IMR-90 (cell line): ENCODE measurements around the gene EIF2S1. TPM values are rescaled to one million over a fixed set of nuclear protein-coding genes. Genes with fewer than 3 reads are reported as not detected.

ENCODE experiments used
- ATAC-seq: fragments of 200-7000 bp; cut with Tn5 transposase; 2 replicates; pipeline ENCODE4 v1.9.1; 2020; ENCODE audit warnings: low read depth, mild to moderate bottlenecking, moderate library complexity
- BruUV-seq: library from RNA; stranded (reverse); fragments of 400-500 nt; replicated peaks from 2 replicates; lab custom pipeline; 2021; lab: Mats Ljungman, UMichigan
- CTCF ChIA-PET: fragments of 300-600 bp; formaldehyde crosslinking; extraction: SDS; loops from one replicate; lab custom pipeline; 2021; ENCODE audit warnings: antibody characterized with exemption; lab: Yijun Ruan, JAX
- POLR2A ChIA-PET: fragments of 300-600 bp; sonication (Branson Sonifier 250); formaldehyde crosslinking; loops from one replicate; lab custom pipeline; 2022; ENCODE audit warnings: antibody characterized with exemption; ENCODE audit not compliant: unreplicated experiment; lab: Charles Lee
- DNase-seq: peaks from one replicate; pipeline ENCODE4 v3.0.0; 2013
- H2AFZ ChIP-seq: replicated peaks from 2 replicates; pipeline ENCODE3; 2013; ENCODE audit warnings: low read length, mild to moderate bottlenecking; ENCODE audit not compliant: poor library complexity
- H2AK5ac ChIP-seq: 2 replicates; pipeline ENCODE4 v1.6.1; 2013; ENCODE audit warnings: low read depth, low read length, inconsistent platforms
- H2AK9ac ChIP-seq: replicated peaks from 2 replicates; pipeline ENCODE3; 2013; ENCODE audit warnings: mild to moderate bottlenecking, low read depth, low read length, moderate library complexity; ENCODE audit not compliant: poor library complexity
- H2BK120ac ChIP-seq: 2 replicates; pipeline ENCODE4 v1.6.1; 2013; ENCODE audit warnings: low read depth, low read length, inconsistent platforms
- H2BK15ac ChIP-seq: 3 replicates; pipeline ENCODE4 v1.6.1; 2013; ENCODE audit warnings: low read depth, low read length, inconsistent platforms
- H2BK20ac ChIP-seq: 2 replicates; pipeline ENCODE4 v1.6.1; 2013; ENCODE audit warnings: low read depth, mild to moderate bottlenecking, inconsistent platforms, low read length, moderate library complexity
- H2BK5ac ChIP-seq: 2 replicates; pipeline ENCODE4 v1.6.1; 2013; ENCODE audit warnings: mild to moderate bottlenecking, low read depth, low read length, inconsistent platforms; ENCODE audit not compliant: poor library complexity, severe bottlenecking
- H3K14ac ChIP-seq: replicated peaks from 2 replicates; pipeline ENCODE4 v1.6.1; 2013; ENCODE audit warnings: low read depth, low read length, inconsistent platforms
- H3K18ac ChIP-seq: 2 replicates; pipeline ENCODE4 v1.6.1; 2013; ENCODE audit warnings: low read depth, low read length, control low read depth
- H3K23ac ChIP-seq: 2 replicates; pipeline ENCODE4 v1.6.1; 2013; ENCODE audit warnings: low read depth, low read length, inconsistent platforms
- H3K27ac ChIP-seq: 2 replicates; pipeline ENCODE4 v1.5.1; 2013; ENCODE audit warnings: mild to moderate bottlenecking, control low read depth, low read length; ENCODE audit not compliant: insufficient read depth
- H3K27me3 ChIP-seq: 2 replicates; pipeline ENCODE4 v1.6.1; 2013; ENCODE audit warnings: low read length; ENCODE audit not compliant: control insufficient read depth, insufficient read depth
- H3K36me3 ChIP-seq: 2 replicates; pipeline ENCODE4 v1.6.1; 2013; ENCODE audit warnings: low read length, mixed read lengths; ENCODE audit not compliant: control insufficient read depth, insufficient read depth
- H3K4ac ChIP-seq: 2 replicates; pipeline ENCODE4 v1.6.1; 2013; ENCODE audit warnings: low read depth, low read length, inconsistent platforms
- H3K4me1 ChIP-seq: 2 replicates; pipeline ENCODE4 v1.6.1; 2013; ENCODE audit warnings: low read length, mixed read lengths; ENCODE audit not compliant: control insufficient read depth, insufficient read depth
- H3K4me2 ChIP-seq: 2 replicates; pipeline ENCODE4 v1.6.1; 2013; ENCODE audit warnings: low read depth, mild to moderate bottlenecking, control low read depth, low read length, moderate library complexity
- H3K4me3 ChIP-seq: 2 replicates; pipeline ENCODE4 v1.5.1; 2013; ENCODE audit warnings: low read depth, mild to moderate bottlenecking, control low read depth, low read length, moderate library complexity; ENCODE audit not compliant: insufficient read depth
- H3K56ac ChIP-seq: 2 replicates; pipeline ENCODE4 v1.6.1; 2013; ENCODE audit warnings: low read length, inconsistent platforms; ENCODE audit not compliant: insufficient read depth; ENCODE audit errors: extremely low read depth
- H3K79me1 ChIP-seq, 2 experiments: 2 replicates each; pipeline ENCODE4 v1.6.1; 2013; ENCODE audit warnings: low read length in 2 of 2, inconsistent platforms in 1 of 2, low read depth in 1 of 2
- H3K9ac ChIP-seq: 2 replicates; pipeline ENCODE4 v1.6.1; 2013; ENCODE audit warnings: low read depth, low read length, control low read depth
- H3K9me1 ChIP-seq: 2 replicates; pipeline ENCODE4 v1.6.1; 2013; ENCODE audit warnings: low read length, inconsistent platforms; ENCODE audit not compliant: insufficient read depth
- H3K9me3 ChIP-seq: 2 replicates; pipeline ENCODE4 v1.6.1; 2013; ENCODE audit warnings: low read length; ENCODE audit not compliant: control insufficient read depth, insufficient read depth
- H4K20me1 ChIP-seq: 2 replicates; pipeline ENCODE4 v1.6.1; 2013; ENCODE audit warnings: low read length, inconsistent platforms; ENCODE audit not compliant: insufficient read depth
- H4K5ac ChIP-seq: 2 replicates; pipeline ENCODE4 v1.6.1; 2013; ENCODE audit warnings: mild to moderate bottlenecking, low read depth, low read length, control low read depth
- H4K8ac ChIP-seq, 2 experiments: 2 replicates each; pipeline ENCODE4 v1.6.1; 2013; ENCODE audit warnings: low read depth in 2 of 2, low read length in 2 of 2, control low read depth in 1 of 2, inconsistent platforms in 1 of 2
- H4K91ac ChIP-seq: 2 replicates; pipeline ENCODE4 v1.6.1; 2013; ENCODE audit warnings: low read depth, low read length, inconsistent platforms; ENCODE audit not compliant: insufficient read depth
- BHLHE40 ChIP-seq: fragments of 150-350 bp; IDR thresholded peaks from 2 replicates; pipeline ENCODE4 v1.6.1; 2016; ENCODE audit warnings: mild to moderate bottlenecking, low read depth, low read length
- CEBPB ChIP-seq: IDR thresholded peaks from 2 replicates; pipeline ENCODE4 v1.6.1; 2012; ENCODE audit warnings: low read depth, low read length, improper control_type of control experiment
- MAFK ChIP-seq: IDR thresholded peaks from 2 replicates; pipeline ENCODE4 v1.6.1; 2012; ENCODE audit warnings: low read depth, low read length, improper control_type of control experiment
- NFE2L2 ChIP-seq: fragments of 150-350 bp; IDR thresholded peaks from 2 replicates; pipeline ENCODE4 v1.6.1; 2016; ENCODE audit warnings: low read depth, mild to moderate bottlenecking, low read length
- POLR2A ChIP-seq: IDR thresholded peaks from 2 replicates; pipeline ENCODE4 v1.6.1; 2012; ENCODE audit warnings: mild to moderate bottlenecking, low read depth, low read length
- WGBS, 2 experiments: methylation state at CpG; one replicate each; pipeline versions ENCODE4 v1.1.5 to v1.1.7; 2013; ENCODE audit warnings: missing lambda C conversion rate in 2 of 2; ENCODE audit not compliant: insufficient read length in 1 of 2; ENCODE audit errors: extremely low coverage in 2 of 2; 5-methylcytosine and 5-hydroxymethylcytosine counted together
- dilution Hi-C: fragments of 300-500 bp; cut with HindIII; formaldehyde crosslinking; loops from one replicate; pipeline ENCODE4 v1.14.3; 2018; ENCODE audit warnings: low sequenced_read_pairs; ENCODE audit not compliant: unreplicated experiment
- in situ Hi-C: fragments of 300-500 bp; cut with MboI; formaldehyde crosslinking; loops from 3 replicates; pipeline ENCODE4 v1.14.3; 2019; ENCODE audit warnings: low sequenced_read_pairs, inconsistent platforms, mixed read lengths
- intact Hi-C: fragments of 100-400 bp; cut with micrococcal nuclease; formaldehyde crosslinking; loops from 2 replicates; pipeline ENCODE4 v1.10.0; 2022
- polyA plus RNA-seq, 3 experiments: library from polyadenylated mRNA; depleted of rRNA; stranded (reverse); fragments of >200 nt; gene quantifications; 2 replicates each; pipeline ENCODE4 v1.2.3, GENCODE V29; 2012; ENCODE audit warnings: low replicate concordance in 1 of 3
- total RNA-seq: library from RNA; depleted of rRNA; stranded (reverse); fragments of >200 nt; gene quantifications from 2 replicates; pipeline ENCODE4 v1.2.3, GENCODE V29; 2012

EIF2S1 gene
- total and polyA plus RNA-seq, 2 of the 4 experiments (the other 2 are of a cell fraction) = 57.9 to 125 TPM

- Histone ChIP-seq H3K4ac (peak overlapping the region; percentile 27; the same call in 1 of the 2 replicates), H2BK120ac (no peak overlapping the region; the same call in 1 of the 2 replicates), H2AK5ac (no peak overlapping the region; the same call in 1 of the 2 replicates), H3K9ac (no peak overlapping the region), H3K4me3 (no peak overlapping the region), H4K91ac (no peak overlapping the region), H3K56ac (no peak overlapping the region), H3K4me2 (peak overlapping the region; percentile 38; the same call in 1 of the 2 replicates), H3K4me1 (peaks cover 5% of the 10 kb centered on the region), H2BK20ac (peak overlapping the region; percentile 16; the same call in 1 of the 2 replicates), H3K9me3 (no peaks in the 10 kb centered on the region), H3K9me1 (peaks cover 8% of the 10 kb centered on the region; the same call in 1 of the 2 replicates), H2BK5ac (no peak overlapping the region), H3K27ac (no peak overlapping the region), H3K23ac (0 out of 2 replicates have a peak overlapping the region, but pooled peaks have one; percentile 75), H4K8ac (no peak overlapping the region), H4K5ac (no peak overlapping the region), H4K20me1 (no peaks in the 10 kb centered on the region), H3K18ac (no peak overlapping the region), H2AFZ (peak overlapping the region; percentile 92), H3K36me3 (no peaks in the 10 kb centered on the region), H3K27me3 (no peaks in the 10 kb centered on the region), H3K14ac (no peak overlapping the region), H2AK9ac (no peak overlapping the region), H2BK15ac (no peak overlapping the region; the same call in 2 of the 3 replicates), H3K79me1 (no peaks in the 10 kb centered on the region)
- ChIA-PET POLR2A (no interaction called here), CTCF (no interaction called here)
- no peak for DNase-seq
- dilution Hi-C loops (no loop called here), in situ Hi-C loops (no loop called here), intact Hi-C loops (no loop called here)
- TF ChIP-seq BHLHE40 (no peak), MAFK (no peak), POLR2A (no peak), NFE2L2 (no peak), CEBPB (no peak)
- WGBS, 2 experiments = no CpG with 5 or more reads among the region's 8 CpGs
- ATAC-seq = no peak
- no TSS peak for BruUV-seq
Measured at GRCh38 chr14:67411370-67411769, 51.2 kb downstream of the EIF2S1 start.
